DOHH2 (cell line): ENCODE data around the gene MAPKAPK2.

Experiments used
- H3F3A ChIP-seq: fragments of 200-600 bp; sonication (generic), shearing (Covaris generic); 2 replicates; pipeline ENCODE4 v1.6.0; 2016; ENCODE audit warnings: antibody characterized with exemption, mild to moderate bottlenecking; ENCODE audit not compliant: control insufficient read depth, insufficient read depth
- H3K27ac ChIP-seq: fragments of 200-600 bp; sonication (generic); 2 replicates; pipeline ENCODE4 v1.5.1; 2014; ENCODE audit warnings: low read depth, mild to moderate bottlenecking, low read length, moderate library complexity
- H3K27me3 ChIP-seq: fragments of 200-600 bp; sonication (generic); 2 replicates; pipeline ENCODE4 v1.6.1; 2014; ENCODE audit warnings: mild to moderate bottlenecking, low read length, mixed read lengths; ENCODE audit not compliant: control insufficient read depth
- H3K36me3 ChIP-seq: fragments of 200-600 bp; sonication (generic); 2 replicates; pipeline ENCODE4 v1.6.1; 2014; ENCODE audit warnings: mild to moderate bottlenecking, low read length, moderate library complexity, mixed read lengths; ENCODE audit not compliant: control insufficient read depth
- H3K4me1 ChIP-seq: fragments of 200-600 bp; sonication (generic); 2 replicates; pipeline ENCODE4 v1.6.1; 2014; ENCODE audit warnings: mild to moderate bottlenecking, low read length, mixed read lengths; ENCODE audit not compliant: control insufficient read depth
- H3K4me2 ChIP-seq: fragments of 200-600 bp; sonication (generic); 2 replicates; pipeline ENCODE4 v1.6.0; 2014; ENCODE audit warnings: mild to moderate bottlenecking, low read length, moderate library complexity
- H3K4me3 ChIP-seq: fragments of 200-600 bp; sonication (generic); 2 replicates; pipeline ENCODE4 v1.5.1; 2014; ENCODE audit warnings: mild to moderate bottlenecking, low read length, mixed read lengths
- H3K79me2 ChIP-seq: fragments of 200-600 bp; sonication (generic); 2 replicates; pipeline ENCODE4 v1.6.1; 2014; ENCODE audit warnings: mild to moderate bottlenecking, low read length, mixed read lengths; ENCODE audit not compliant: control insufficient read depth
- H3K9me2 ChIP-seq: fragments of 200-600 bp; sonication (generic); replicated peaks from 2 replicates; pipeline ENCODE4 v1.6.1; 2014; ENCODE audit warnings: mild to moderate bottlenecking, low read length, mixed read lengths; ENCODE audit not compliant: control insufficient read depth
- H3K9me3 ChIP-seq: fragments of 200-600 bp; sonication (generic); 2 replicates; pipeline ENCODE4 v1.6.1; 2014; ENCODE audit warnings: antibody characterized with exemption, low read length, mixed read lengths; ENCODE audit not compliant: control insufficient read depth, insufficient read depth
- H4K20me1 ChIP-seq: fragments of 200-600 bp; sonication (generic); 2 replicates; pipeline ENCODE4 v1.6.0; 2014; ENCODE audit warnings: low read depth, mild to moderate bottlenecking, antibody characterized with exemption, low read length, moderate library complexity; ENCODE audit not compliant: control insufficient read depth, insufficient read depth
- CTCF ChIP-seq: fragments of 200-600 bp; sonication (generic); IDR thresholded peaks from one replicate; pipeline ENCODE4 v1.5.1; 2014; ENCODE audit warnings: antibody characterized with exemption, mild to moderate bottlenecking, low read depth, low read length; ENCODE audit not compliant: poor library complexity, severe bottlenecking
- EZH2phosphoT487 ChIP-seq: fragments of 200-600 bp; sonication (generic); IDR thresholded peaks from 2 replicates; pipeline ENCODE4 v1.6.1; 2017; ENCODE audit warnings: borderline replicate concordance, mild to moderate bottlenecking, antibody characterized with exemption, low read length, moderate library complexity, mixed read lengths

MAPKAPK2 gene

GRCh38 chr1:206732508-206732907, 47.8 kb downstream of the MAPKAPK2 start:
- H3K9me2 ChIP-seq: no peaks in the 10 kb centered on the region

GRCh38 chr1:206732992-206733391, 48.3 kb downstream of the MAPKAPK2 start:
- Histone ChIP-seq H3K27ac (no peak overlapping the region), H3K4me3 (no peak overlapping the region), H3K4me2 (no peak overlapping the region), H3K9me3 (no peaks in the 10 kb centered on the region), H3F3A (no peaks in the 10 kb centered on the region), H3K27me3 (no peaks in the 10 kb centered on the region), H3K9me2 (no peaks in the 10 kb centered on the region), H3K36me3 (peaks cover 19% of the 10 kb centered on the region; the same call in 1 of the 2 replicates), H4K20me1 (no peaks in the 10 kb centered on the region; the same call in 1 of the 2 replicates), H3K79me2 (no peaks in the 10 kb centered on the region), H3K4me1 (peaks cover 9% of the 10 kb centered on the region)
- no peak for TF ChIP-seq CTCF
- TF ChIP-seq EZH2phosphoT487: no peak

More at GRCh38 chr1:206732508-206732907, 47.8 kb downstream of the MAPKAPK2 start:
- no peak overlapping the region for H3K4me3 ChIP-seq
- H3K27ac ChIP-seq: no peak overlapping the region
- peaks cover 7% of the 10 kb centered on the region for H3K4me1 ChIP-seq
- peaks cover 19% of the 10 kb centered on the region; the same call in 1 of the 2 replicates for H3K36me3 ChIP-seq
- TF ChIP-seq EZH2phosphoT487 (no peak), CTCF (no peak)
- no peaks in the 10 kb centered on the region for H3K27me3 ChIP-seq
- H4K20me1 ChIP-seq: no peaks in the 10 kb centered on the region; the same call in 1 of the 2 replicates
- H3F3A ChIP-seq: no peaks in the 10 kb centered on the region
- no peaks in the 10 kb centered on the region for H3K9me3 ChIP-seq
- no peak overlapping the region for H3K4me2 ChIP-seq
- H3K79me2 ChIP-seq: no peaks in the 10 kb centered on the region

- H3K9me2 ChIP-seq: no peaks in the 10 kb centered on the region
- peaks cover 16% of the 10 kb centered on the region; the same call in 1 of the 2 replicates for H3K36me3 ChIP-seq
- H3K4me1 ChIP-seq: peaks cover 26% of the 10 kb centered on the region
- peaks cover 2% of the 10 kb centered on the region for H3F3A ChIP-seq
- H3K4me3 ChIP-seq: no peak overlapping the region
- no peaks in the 10 kb centered on the region for H3K27me3 ChIP-seq
- no peak overlapping the region for H3K27ac ChIP-seq
- H3K4me2 ChIP-seq: no peak overlapping the region
- no peaks in the 10 kb centered on the region; the same call in 1 of the 2 replicates for H4K20me1 ChIP-seq
- TF ChIP-seq EZH2phosphoT487 (no peak), CTCF (peak; percentile 75)
- no peaks in the 10 kb centered on the region for H3K79me2 ChIP-seq
- H3K9me3 ChIP-seq: no peaks in the 10 kb centered on the region
Measured at GRCh38 chr1:206734499-206735142, 49.9 kb downstream of the MAPKAPK2 start.
